Measurements from ENCODE around the gene SH2D2A. TPM values are rescaled to one million over a fixed set of nuclear protein-coding genes. Genes with fewer than 3 reads are reported as not detected.
A peak's percentile ranks its signal among the peaks of the same experiment; 100 is the strongest.

Gene SH2D2A
- total RNA-seq, 2 donors from 2014 or later, result 221 to 246 TPM

DNA sequence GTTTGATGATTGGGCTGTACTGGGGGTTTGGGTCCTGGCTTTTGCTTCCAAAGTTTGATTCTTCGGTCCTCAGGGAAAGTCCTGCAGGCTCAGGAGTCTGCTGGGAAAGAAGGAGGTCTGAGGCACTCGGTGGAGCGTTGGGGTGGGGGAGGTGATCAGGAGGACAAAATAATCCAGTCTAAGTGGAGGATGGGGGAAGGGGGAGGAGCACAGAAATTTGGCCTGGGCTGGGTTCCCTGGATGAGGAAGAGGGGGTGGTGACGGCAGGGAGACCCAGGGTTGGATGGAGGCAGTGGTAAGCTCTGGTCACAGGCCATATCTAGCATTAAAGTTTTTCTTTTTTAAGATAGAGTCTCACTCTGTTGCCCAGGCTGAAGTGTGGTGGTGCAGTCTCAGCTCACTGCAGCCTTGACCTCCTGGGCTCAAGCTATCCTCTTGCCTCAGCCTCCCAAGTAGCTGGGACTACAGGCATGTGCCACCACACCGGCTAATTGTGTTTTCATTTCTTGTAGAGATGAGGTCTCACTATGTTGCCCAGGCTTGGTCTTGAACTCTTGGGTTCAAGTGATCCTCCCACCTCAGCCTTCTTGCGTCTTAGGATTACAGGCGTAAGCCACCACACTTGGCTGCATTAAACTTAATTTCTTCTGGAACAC is 6.8 kb downstream of the SH2D2A start:
- Mint-ChIP-seq H3K4me1 (ENCODE audit: low read depth) (peaks cover 79% of the 10 kb centered on the region), H3K4me3 (peak overlapping the region in 1 of 2 donors; percentile 8), H3K9me3 (no peaks in the 10 kb centered on the region), H3K36me3 (ENCODE audit: insufficient read depth in 2 of 2) (peaks cover 48 to 60% of the 10 kb centered on the region in 2 donors), H3K27me3 (ENCODE audit: low read depth) (no peaks in the 10 kb centered on the region), H3K27ac (peak overlapping the region; percentile 35)
- ATAC-seq (replicated peaks in 1 of 2) (no peak), DNase-seq (no peak)

DNA sequence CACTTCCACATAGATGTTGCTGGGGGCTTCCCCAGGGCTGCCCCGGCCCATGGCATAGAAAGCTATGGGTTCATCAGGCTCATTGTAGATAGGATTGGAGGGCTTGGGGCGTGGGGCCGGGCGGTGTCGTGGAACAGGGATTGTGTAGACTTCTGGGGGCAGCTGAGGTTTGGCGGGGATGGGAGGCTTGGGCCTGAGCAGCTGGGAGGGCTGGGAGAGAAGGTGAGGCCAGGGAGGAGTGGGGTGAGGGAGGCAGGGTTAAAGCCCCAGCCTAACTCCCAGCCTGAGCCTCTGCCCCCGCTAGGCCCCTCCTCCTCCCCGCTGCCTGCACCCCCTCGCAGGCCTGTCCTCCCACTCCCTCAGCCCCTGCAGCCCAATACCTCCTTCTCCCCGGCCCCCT is 7.4 kb downstream of the SH2D2A start:
- ATAC-seq (replicated peaks in 1 of 2) (no peak), DNase-seq (no peak)
- Mint-ChIP-seq H3K4me3 (peak overlapping the region; percentile 33 to 53), H3K36me3 (ENCODE audit: insufficient read depth in 2 of 2) (peaks cover 43 to 55% of the 10 kb centered on the region in 2 donors), H3K9me3 (no peaks in the 10 kb centered on the region), H3K4me1 (ENCODE audit: low read depth) (peaks cover 78% of the 10 kb centered on the region), H3K27me3 (ENCODE audit: low read depth) (no peaks in the 10 kb centered on the region), H3K27ac (peak overlapping the region; percentile 55)

DNA sequence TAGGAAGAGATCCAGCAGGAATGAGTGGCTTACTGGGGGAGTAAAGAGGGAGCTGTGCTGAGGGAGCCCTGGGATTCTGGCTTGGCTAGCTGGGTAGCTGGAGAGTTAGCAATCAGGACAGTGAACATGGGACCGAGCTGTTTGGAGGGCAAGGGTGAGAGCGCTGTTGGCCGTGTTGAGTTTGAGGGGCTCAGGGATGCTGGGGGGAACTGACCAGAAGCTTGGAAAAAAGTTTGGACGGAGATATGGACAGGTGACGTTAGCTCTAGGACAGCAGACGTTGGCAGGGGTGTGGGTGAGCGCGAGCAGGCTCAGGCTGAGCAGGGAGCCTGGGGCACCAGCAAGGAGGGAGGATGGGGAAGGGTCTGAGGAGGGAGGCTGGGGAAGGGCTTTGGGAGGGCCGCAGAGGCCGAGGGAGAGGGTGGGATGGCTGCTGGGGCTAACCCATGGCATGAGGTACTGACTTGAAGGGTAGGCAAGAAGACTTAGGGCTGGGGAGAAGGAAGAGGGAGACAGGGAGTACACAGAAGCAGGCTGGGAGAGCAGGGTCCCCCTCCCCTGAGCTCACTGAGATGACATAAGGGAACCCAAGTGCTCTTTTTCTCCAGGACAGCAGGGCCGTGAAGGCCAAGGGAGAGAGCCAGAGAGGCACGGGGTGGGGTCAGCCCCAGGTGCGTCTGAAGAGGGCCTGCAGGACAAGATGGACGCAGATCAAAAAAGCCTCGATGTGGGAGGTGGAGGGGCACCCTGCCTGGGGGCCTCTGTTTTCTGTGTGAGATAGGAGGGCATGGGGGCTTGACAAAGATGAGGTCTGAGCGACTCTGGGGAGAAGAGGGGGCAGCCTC is 8.2 kb downstream of the SH2D2A start:
- Mint-ChIP-seq H3K4me1 (ENCODE audit: low read depth) (peaks cover 74% of the 10 kb centered on the region), H3K36me3 (ENCODE audit: insufficient read depth in 2 of 2) (peaks cover 41 to 51% of the 10 kb centered on the region in 2 donors), H3K9me3 (no peaks in the 10 kb centered on the region), H3K27ac (peak overlapping the region; percentile 55), H3K27me3 (ENCODE audit: low read depth) (no peaks in the 10 kb centered on the region), H3K4me3 (peak overlapping the region; percentile 53 to 61)
- ATAC-seq (replicated peaks in 1 of 2) (no peak), DNase-seq (no peak)

DNA sequence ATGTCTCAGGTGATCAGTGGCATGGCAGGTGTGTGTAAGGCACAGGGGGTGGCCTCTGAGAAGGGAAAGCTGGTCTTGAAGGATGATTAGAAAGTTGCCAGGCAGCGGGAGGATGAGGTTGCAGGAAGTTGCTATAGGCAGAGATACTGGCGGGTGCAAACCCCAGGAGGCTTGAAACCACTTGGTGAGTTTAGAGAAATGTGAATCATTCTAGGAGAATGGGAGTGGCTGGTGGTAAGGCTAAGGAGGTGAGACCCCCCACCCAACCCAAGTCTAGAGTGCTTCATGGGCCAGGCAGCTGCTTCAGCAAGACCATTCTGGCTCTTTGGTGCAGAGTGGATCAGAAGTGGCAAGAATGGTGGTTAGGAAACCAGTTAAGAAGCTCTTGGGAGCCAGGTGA is 9.0 kb downstream of the SH2D2A start:
- Mint-ChIP-seq H3K4me1 (ENCODE audit: low read depth) (peaks cover 71% of the 10 kb centered on the region), H3K36me3 (ENCODE audit: insufficient read depth in 2 of 2) (peaks cover 36 to 43% of the 10 kb centered on the region in 2 donors), H3K4me3 (peak overlapping the region; percentile 53 to 61), H3K27ac (peak overlapping the region; percentile 55), H3K9me3 (no peaks in the 10 kb centered on the region), H3K27me3 (ENCODE audit: low read depth) (no peaks in the 10 kb centered on the region)
- ATAC-seq (replicated peaks in 1 of 2) (peak; percentile 75 to 83), DNase-seq (peak; percentile 60 to 61)

DNA sequence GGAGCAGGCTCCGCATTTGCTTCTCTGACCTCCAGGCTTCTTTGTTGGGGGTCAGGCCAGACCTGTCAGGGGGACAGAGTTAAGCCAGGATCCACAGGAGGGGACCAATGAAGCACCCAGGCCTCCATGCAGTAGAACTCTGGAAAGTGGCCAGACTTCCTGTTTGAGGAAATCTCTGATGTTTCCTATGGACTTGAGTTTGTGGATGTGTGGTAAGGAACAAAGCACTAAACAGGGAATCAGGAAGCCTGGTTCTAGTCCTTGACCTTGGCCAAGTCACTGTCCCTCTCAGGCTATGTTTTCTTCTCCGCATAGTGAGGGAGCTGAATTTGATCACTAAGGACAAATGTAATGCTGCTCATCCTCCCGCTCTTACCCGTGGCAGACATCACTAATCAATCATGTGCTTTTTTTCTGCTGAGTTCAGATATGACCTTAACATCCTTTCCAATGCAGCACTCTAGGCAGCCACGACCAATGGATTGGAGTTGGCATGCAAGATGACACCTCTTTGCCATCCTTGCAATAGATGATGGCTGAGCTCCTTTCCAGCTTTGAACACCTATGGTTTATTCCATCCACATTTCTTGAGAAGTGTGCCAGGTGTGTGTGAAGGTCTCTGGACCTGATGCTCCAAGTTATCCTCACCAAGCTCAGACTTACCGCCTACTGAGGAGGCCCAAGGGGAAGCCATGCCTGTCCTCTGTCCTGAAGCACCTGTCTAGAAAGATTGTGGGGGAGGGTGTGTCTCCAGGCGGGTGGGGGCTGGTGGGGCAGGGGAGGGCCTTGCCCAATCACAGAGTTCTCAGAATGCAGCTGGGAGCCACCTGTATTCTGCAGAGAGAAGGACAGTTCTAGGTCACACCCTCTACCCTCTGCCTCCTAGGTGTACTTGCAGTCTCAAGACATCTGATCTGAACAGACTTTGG is 9.9 kb downstream of the SH2D2A start:
- no peak for DNase-seq
- Mint-ChIP-seq H3K4me1 (ENCODE audit: low read depth) (peaks cover 71% of the 10 kb centered on the region), H3K27ac (peak overlapping the region; percentile 83), H3K27me3 (ENCODE audit: low read depth) (no peaks in the 10 kb centered on the region), H3K4me3 (peak overlapping the region; percentile 53 to 61), H3K9me3 (no peaks in the 10 kb centered on the region), H3K36me3 (ENCODE audit: insufficient read depth in 2 of 2) (peaks cover 27 to 35% of the 10 kb centered on the region in 2 donors)
- no peak for ATAC-seq (replicated peaks in 1 of 2)

DNA sequence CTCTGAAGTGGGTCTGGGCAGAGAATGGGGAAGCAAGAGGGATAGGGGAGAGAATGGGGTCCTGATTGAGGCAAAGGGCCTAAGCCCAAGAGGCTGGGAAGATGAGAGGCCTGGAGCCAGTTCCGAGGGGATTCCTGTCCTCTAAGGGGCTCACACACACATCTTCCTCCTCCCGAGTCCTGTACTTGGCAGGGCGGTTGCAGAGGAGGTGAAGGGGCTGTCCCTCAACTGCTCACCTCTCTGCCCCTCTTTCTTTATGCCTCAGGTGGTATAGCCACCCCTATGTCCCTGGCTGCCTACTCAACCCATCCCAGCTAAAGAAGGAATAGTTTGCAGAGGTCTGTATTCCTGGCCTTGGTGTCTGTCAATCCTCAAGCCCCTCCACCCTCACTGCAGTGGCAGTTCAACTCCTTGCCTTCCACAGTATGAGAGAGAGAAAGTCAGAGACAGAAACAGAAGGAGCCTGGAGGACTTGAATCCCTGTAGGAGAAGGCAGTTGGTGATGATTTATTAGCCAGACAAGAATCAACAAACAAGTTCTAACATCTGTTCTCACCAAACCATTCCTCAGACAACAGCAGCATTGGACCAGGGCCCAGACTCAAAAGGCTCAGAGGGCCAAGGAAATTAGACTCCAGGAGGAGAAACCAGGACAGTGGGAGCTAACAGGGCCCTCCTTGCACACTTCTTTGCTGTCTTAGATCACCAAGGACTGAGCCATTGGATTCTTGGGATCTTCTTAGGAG is 10.7 kb downstream of the SH2D2A start:
- Mint-ChIP-seq H3K9me3 (no peaks in the 10 kb centered on the region), H3K27ac (peak overlapping the region; percentile 83), H3K27me3 (ENCODE audit: low read depth) (no peaks in the 10 kb centered on the region), H3K4me3 (no peak overlapping the region), H3K36me3 (ENCODE audit: insufficient read depth in 2 of 2) (peaks cover 22 to 28% of the 10 kb centered on the region in 2 donors), H3K4me1 (ENCODE audit: low read depth) (peaks cover 71% of the 10 kb centered on the region)
- ATAC-seq (replicated peaks in 1 of 2), result no peak
- DNase-seq, result no peak

DNA sequence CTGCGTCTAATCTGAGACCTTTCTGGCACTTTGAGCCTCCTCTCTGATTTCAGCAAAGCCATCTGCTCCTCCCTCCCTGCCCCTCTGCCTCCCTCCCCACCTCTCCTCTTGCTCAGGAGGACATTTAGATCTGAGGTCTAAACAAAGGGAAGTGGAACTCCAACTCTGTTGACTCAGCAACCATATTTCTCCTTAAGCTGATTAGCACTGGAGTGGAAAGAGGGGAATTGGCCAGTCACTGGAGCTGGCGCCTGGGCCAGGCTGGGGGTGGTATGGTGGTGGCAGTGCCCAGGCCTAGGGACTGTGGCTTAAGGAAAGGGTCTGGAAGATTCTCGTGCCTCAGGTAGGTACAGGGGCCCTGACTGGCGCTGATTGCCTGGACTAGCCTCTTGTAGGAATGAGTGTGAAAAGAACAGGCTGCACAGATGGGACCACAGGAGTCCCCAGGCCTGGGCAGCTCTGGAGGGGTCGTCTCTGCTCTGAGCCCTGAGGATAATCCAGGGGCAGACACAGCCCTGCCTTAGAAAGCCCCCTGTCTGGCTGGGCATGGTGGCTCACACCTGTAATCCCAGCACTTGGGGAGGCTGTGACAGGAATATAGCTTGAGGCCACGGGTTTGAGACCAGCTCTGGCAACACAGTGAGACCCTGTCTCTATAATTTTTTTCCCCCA is 11.9 kb downstream of the SH2D2A start:
- Mint-ChIP-seq H3K27ac (peak overlapping the region; percentile 84), H3K27me3 (ENCODE audit: low read depth) (no peaks in the 10 kb centered on the region), H3K4me1 (ENCODE audit: low read depth) (peaks cover 64% of the 10 kb centered on the region), H3K36me3 (ENCODE audit: insufficient read depth in 2 of 2) (peaks cover 20 to 27% of the 10 kb centered on the region in 2 donors), H3K9me3 (no peaks in the 10 kb centered on the region), H3K4me3 (no peak overlapping the region)
- ATAC-seq (replicated peaks in 1 of 2) (no peak), DNase-seq (no peak)

DNA sequence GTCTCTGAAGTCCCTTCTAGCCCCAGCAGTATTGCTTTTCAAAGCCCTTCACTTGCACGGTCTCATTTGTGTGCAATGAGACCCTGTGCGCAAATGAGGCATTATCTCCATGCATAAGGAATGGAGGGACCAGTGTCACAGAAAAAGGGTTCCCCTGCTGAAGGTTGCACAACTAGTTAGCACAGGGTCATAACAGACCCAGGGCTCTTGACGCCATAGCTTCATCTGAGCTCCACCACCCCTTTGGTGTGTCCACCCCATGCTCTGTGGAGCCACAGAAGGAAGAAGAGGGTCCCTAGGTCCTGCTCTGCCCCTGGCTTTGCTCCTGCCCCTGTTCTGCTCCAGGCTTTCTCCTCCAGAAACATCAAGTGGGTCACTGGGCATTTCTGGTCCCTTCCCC is 12.6 kb downstream of the SH2D2A start:
- Mint-ChIP-seq H3K27me3 (ENCODE audit: low read depth) (no peaks in the 10 kb centered on the region), H3K36me3 (ENCODE audit: insufficient read depth in 2 of 2) (peaks cover 18 to 27% of the 10 kb centered on the region in 2 donors), H3K4me3 (no peak overlapping the region), H3K9me3 (no peaks in the 10 kb centered on the region), H3K27ac (peak overlapping the region; percentile 84), H3K4me1 (ENCODE audit: low read depth) (peaks cover 58% of the 10 kb centered on the region)
- no peak for DNase-seq
- ATAC-seq (replicated peaks in 1 of 2), result no peak

DNA sequence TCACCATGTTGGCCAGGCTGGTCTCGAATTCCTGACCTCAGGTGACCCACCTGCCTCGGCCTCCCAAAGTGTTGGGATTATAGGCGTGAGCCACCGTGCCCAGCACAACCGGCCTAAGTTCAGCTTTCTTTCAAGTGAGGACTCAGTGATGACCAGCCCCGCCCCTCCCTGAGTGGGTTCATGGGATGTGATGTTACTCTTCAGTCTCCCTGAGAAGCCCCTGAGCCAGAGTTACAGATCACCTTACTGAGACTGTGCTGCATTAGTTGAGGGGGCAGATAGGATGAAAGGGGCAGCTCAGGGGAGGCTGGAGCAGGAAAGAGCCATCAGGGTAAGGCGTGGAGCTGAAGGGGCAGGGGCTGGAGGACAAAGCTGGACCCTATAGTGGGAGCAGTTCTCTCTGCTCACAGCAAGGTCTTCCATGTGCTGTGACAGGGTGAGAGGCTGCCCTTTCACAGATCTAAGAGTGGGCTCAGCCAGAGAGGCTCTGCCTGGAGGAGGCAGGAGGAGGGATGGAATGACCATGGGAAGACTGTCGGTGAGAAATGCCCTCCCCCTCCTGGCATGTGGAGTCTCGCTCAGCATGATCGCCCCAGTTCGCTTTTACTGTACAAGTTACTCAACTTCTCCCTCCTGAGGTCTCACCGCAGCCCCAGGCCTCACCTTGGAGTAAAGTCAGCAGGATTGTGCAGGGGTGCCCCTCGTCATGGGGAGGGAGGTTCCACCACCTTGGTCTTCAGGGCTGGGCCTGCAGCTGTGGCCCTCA is 13.4 kb downstream of the SH2D2A start:
- no peak for ATAC-seq (replicated peaks in 1 of 2)
- no peaks in the 10 kb centered on the region for H3K27me3 Mint-ChIP-seq (ENCODE audit: low read depth)
- no peak overlapping the region for H3K4me3 Mint-ChIP-seq
- no peaks in the 10 kb centered on the region for H3K9me3 Mint-ChIP-seq
- peak overlapping the region; percentile 43 for H3K27ac Mint-ChIP-seq
- peaks cover 18 to 24% of the 10 kb centered on the region in 2 donors for H3K36me3 Mint-ChIP-seq (ENCODE audit: insufficient read depth in 2 of 2)
- H3K4me1 Mint-ChIP-seq (ENCODE audit: low read depth), result peaks cover 50% of the 10 kb centered on the region
- no peak for DNase-seq

DNA sequence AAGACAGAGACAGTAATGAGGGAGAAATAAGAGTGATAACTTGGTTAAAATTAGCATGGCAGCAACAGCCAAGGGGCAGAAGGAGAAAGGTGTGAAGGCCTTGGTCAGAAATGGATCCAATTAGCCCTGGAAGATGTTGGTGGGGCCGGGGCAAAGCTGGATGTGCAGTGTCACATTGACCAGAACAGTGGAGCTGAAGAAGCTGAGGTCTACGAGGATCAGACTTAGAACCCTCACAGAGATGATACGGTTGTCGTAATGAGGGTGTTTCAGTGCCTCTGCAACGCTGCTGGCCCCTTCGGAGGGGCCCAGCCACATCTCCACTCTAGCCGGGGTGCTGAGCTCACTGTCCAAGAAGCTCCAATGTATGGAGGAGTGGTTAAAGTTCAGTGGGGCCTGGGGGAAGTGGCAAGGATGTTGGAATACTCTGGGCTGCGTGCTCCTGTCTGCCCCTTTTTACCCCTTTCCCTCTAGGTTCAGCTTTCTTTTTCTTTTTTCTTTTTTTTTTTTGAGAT is 14.2 kb downstream of the SH2D2A start:
- H3K9me3 Mint-ChIP-seq, result no peaks in the 10 kb centered on the region
- peak overlapping the region in 1 of 2 donors; percentile 13 for H3K4me3 Mint-ChIP-seq
- peaks cover 11 to 20% of the 10 kb centered on the region in 2 donors for H3K36me3 Mint-ChIP-seq (ENCODE audit: insufficient read depth in 2 of 2)
- ATAC-seq (replicated peaks in 1 of 2), result no peak
- H3K27me3 Mint-ChIP-seq (ENCODE audit: low read depth), result no peaks in the 10 kb centered on the region
- peaks cover 42% of the 10 kb centered on the region for H3K4me1 Mint-ChIP-seq (ENCODE audit: low read depth)
- no peak for DNase-seq
- peak overlapping the region; percentile 73 for H3K27ac Mint-ChIP-seq

DNA sequence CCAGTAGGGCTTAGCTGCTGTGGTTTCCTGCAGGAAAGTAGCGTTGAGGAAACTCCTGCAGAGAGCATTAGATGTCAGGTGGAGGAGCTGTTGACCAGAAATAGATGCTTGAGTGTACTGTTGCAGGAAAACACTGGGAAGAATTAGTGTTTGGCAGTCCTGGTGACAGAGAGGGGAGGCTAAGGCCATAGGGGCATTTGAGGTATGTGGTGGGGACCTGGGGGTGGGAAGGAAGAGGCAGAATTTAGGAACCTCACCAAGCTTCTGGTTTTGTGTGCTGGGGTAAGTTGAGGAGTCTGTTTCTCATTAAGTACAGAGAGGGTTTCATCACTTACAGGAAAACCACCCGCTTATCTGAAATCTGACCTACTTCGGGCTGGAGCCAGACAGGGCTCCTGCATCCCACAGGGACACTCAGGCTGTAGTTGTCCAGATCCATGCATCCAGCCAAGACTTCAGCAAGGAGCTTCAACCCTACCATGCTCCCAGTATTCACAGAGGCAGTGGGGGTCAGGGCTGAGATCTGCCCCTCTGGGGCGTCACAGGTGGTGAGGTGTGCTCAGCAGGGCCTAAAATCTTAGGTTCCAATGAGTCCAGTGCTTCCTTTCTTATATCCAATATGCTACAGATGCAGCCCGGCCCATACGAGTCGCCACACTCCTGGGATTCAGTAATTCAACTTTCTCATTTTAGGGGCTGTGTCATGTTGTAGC is 15.1 kb downstream of the SH2D2A start:
- Mint-ChIP-seq H3K4me3 (peak overlapping the region in 1 of 2 donors; percentile 13), H3K27ac (peak overlapping the region; percentile 73), H3K9me3 (no peaks in the 10 kb centered on the region)

More for the DNA sequence above, 15.1 kb downstream of the SH2D2A start:
- Mint-ChIP-seq H3K27me3 (ENCODE audit: low read depth) (no peaks in the 10 kb centered on the region), H3K4me1 (ENCODE audit: low read depth) (peaks cover 33% of the 10 kb centered on the region), H3K36me3 (ENCODE audit: insufficient read depth in 2 of 2) (peaks cover 7 to 16% of the 10 kb centered on the region in 2 donors)
- no peak for DNase-seq
- peak in 1 of 2 donors; percentile 27 for ATAC-seq (replicated peaks in 1 of 2)

All from activated T-cell treated with anti-CD3 and anti-CD28 coated beads, Interleukin-2, amount 50 U/mL, for 72 hours (primary cell).